GM12891 (cell line): ENCODE measurements around the gene SLC66A2.

Experiments
- PAX5 ChIP-seq: IDR thresholded peaks from 2 replicates; pipeline ENCODE4 v1.6.1; 2011; ENCODE audit warnings: low read length, moderate library complexity, mild to moderate bottlenecking; ENCODE audit not compliant: insufficient read depth, severe bottlenecking
- POLR2A ChIP-seq: IDR thresholded peaks from 2 replicates; pipeline ENCODE4 v1.6.1; 2011; ENCODE audit warnings: low read depth, low read length, control low read depth
- POLR2AphosphoS5 ChIP-seq: IDR thresholded peaks from 2 replicates; pipeline ENCODE4 v1.6.1; 2011; ENCODE audit warnings: low read depth, low read length, control low read depth
- SPI1 ChIP-seq: IDR thresholded peaks from 2 replicates; pipeline ENCODE4 v1.6.1; 2011; ENCODE audit warnings: low read depth, low read length, control low read depth
- TAF1 ChIP-seq: IDR thresholded peaks from 2 replicates; pipeline ENCODE4 v1.6.1; 2011; ENCODE audit warnings: low read depth, low read length, control low read depth

DNA sequence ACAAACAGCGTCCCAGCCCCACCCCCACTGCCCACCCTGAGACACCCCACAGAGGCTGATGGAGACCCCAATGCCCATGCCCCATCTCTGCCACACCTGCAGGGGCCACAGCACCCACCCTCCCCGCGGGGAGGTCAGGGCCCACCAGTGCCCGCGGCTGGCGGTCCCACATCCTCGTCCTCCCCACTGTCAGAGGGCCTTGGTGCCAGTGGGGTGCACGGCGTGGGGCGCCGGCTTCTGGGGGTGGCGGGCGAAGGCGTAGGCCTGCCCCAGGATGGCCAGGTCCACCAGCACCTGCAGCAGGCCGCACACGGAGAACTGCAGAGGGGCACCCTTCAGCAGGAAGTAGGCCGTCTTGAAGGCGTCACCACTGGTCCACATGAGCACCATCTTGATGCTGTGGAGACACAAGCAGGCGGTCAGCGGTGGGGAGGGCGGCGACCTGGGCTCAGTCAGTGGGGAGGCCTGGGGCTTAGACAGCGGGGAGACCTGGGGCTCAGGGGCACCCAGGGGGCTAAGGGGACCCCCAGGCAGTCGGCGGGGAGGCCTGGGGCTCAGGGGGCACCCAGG, 47.6 kb downstream of the SLC66A2 start:
- TF ChIP-seq POLR2A (no peak), TAF1 (no peak), POLR2AphosphoS5 (no peak), PAX5 (no peak), SPI1 (no peak)
